GM19324 (cell line): Measurements from ENCODE around the gene TCAP.

Experiments used
- ATAC-seq: cut with Tn5 transposase; IDR thresholded peaks from one replicate; pipeline ENCODE4 v1.9.1; 2021; ENCODE audit warnings: mild to moderate bottlenecking, moderate library complexity; ENCODE audit not compliant: unreplicated experiment, low FRiP score

TCAP gene

GRCh38 chr17:39665642-39666224 lies 584 bp downstream of the TCAP start:
- no peak for ATAC-seq

GRCh38 chr17:39666231-39666600 lies 1.1 kb downstream of the TCAP start:
- ATAC-seq, result no peak

DNA sequence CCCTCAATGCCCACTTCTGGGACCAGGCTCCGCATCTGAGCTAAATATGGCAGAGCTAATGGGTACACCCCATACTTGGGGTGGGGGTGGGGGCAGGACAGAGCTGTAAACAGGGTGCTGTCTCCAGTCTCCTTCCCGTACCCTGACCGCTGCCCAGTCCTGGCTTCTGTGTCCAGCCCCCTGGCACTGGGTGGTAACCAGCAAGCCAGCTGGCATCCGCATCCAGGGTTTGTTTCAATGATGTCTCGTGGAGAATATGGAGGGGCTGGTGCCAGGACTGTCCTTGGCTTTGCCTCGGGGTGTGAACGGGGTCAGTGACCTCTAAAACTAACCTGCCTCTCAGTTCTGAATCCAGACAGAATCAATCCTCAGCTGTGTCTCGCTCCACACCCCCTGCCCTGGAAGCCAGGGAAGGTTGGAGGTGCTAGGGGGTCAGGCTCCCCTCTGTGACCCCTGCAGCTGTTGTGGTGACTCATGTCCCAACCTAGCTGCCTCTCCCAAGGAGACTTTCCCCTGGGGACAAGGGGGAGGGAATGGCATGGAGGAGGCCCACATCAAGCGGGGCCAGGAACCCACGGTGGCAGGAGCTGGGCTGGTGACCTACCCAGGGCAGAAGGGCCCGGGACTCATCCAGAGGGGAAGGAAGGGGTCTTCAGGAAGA lies 1.6 kb downstream of the TCAP start:
- ATAC-seq, result no peak

DNA sequence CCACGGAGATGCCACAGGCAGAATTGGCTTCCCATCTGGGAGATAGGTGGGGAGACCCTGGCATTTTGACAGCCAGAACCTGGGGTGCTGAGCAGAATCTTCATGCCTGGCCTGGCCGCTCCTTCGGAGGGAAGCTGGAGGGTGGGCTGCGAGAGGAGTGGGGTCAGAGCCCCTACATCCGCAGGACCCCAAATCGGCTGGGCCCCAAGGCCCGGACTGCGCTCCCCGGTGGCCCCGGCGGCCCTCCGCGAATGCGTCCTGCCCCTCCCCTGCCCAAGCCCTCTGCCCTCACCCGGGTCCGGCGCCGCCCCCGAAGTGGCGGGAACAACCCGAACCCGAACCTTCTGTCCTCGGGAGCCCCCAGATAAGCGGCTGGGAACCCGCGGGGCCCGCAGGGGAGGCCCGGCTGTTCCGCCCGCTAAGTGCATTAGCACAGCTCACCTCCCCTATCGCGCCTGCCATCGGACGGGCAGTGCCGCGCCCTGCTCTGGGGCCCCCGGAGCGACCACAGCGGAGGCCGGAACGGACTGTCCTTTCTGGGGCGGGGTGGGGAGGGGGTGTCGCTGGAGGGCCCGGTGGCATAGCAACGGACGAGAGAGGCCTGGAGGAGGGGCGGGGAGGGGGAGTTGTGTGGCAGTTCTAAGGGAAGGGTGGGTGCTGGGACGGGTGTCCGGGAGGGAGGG lies 2.3 kb downstream of the TCAP start:
- ATAC-seq, result no peak

DNA sequence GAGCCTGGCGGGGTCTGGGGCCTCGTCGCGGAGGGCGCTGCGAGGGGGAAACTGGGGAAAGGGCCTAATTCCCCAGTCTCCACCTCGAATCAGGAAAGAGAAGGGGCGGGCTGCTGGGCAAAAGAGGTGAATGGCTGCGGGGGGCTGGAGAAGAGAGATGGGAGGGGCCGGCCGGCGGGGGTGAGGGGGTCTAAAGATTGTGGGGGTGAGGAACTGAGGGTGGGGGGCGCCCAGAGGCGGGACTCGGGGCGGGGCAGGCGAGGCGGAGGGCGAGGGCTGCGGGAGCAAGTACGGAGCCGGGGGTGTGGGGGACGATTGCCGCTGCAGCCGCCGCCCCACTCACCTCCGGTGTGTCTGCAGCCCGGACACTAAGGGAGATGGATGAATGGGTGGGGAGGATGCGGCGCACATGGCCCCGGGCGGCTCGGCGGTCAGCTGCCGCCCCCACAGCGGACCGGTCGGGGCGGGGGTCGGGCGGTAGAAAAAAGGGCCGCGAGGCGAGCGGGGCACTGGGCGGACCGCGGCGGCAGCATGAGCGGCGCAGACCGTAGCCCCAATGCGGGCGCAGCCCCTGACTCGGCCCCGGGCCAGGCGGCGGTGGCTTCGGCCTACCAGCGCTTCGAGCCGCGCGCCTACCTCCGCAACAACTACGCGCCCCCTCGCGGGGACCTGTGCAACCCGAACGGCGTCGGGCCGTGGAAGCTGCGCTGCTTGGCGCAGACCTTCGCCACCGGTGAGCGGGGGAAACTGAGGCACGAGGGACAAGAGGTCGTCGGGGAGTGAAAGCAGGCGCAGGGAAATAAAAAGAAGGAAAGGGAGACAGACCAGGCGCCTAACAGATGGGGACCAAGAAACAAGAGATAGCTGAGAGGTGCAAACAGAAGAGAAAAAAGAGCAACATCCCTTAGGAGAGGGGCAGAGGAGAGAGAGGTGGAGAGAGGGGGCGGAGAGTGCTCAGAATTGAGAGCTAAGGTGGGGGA lies 3.1 kb downstream of the TCAP start, which contains the start of gene PNMT:
PNMT (plus strand) TSS at position 509 of the 980 bp plus-strand sequence; CDS start at position 532, 23 bp downstream.
- ATAC-seq, result no peak

- no peak for ATAC-seq
Measured at GRCh38 chr17:39669897-39670735, 5.0 kb downstream of the TCAP start.

GRCh38 chr17:39670746-39671145 lies 5.6 kb downstream of the TCAP start:
- no peak for ATAC-seq

- ATAC-seq, result no peak
Measured at GRCh38 chr17:39671651-39672521, 6.7 kb downstream of the TCAP start.

- ATAC-seq, result no peak
Measured at GRCh38 chr17:39672522-39673334, 7.6 kb downstream of the TCAP start.

DNA sequence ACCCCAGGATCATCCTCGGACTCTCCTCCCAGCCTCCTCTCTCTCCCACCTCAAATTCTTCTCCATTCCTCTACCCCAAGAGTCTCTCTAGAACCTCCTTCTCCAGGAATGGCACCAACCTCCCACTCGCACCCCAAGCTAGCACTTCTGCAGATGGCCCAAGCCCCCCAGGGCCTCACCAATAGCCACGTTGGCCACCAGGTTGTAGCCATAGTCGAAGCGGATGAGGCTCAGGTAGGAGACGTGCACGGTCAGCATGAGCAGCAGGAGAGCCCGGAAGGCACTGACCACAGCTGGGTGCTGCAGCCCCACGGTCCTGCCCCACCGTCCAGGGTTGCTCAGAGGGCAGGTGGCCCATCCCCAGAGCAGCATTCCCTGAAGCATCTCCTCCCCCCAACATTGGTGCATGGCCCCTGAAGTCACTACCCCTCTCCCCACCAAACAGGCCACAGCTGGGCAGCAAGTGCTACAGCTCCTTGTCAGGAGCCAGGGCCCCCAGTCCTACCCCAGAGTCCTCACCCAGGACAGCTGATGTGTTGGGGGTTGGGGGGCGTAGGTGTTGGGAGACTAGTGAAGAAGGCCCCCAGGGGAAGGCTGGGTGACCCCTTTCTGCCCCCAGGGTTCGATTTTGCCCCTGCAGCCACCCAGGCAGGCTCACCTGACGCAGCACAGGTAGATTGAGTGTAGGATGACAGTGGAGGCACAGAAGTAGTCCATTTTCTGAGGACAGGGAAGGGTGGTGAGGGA lies 8.4 kb downstream of the TCAP start:
- no peak for ATAC-seq

GRCh38 chr17:39674179-39674578 lies 9.0 kb downstream of the TCAP start:
- no peak for ATAC-seq

- ATAC-seq, result no peak
Measured at GRCh38 chr17:39674702-39675389, 9.7 kb downstream of the TCAP start.

GRCh38 chr17:39675390-39676082 lies 10.4 kb downstream of the TCAP start:
- ATAC-seq, result no peak

- no peak for ATAC-seq
Measured at GRCh38 chr17:39676198-39676819, 11.2 kb downstream of the TCAP start.

DNA sequence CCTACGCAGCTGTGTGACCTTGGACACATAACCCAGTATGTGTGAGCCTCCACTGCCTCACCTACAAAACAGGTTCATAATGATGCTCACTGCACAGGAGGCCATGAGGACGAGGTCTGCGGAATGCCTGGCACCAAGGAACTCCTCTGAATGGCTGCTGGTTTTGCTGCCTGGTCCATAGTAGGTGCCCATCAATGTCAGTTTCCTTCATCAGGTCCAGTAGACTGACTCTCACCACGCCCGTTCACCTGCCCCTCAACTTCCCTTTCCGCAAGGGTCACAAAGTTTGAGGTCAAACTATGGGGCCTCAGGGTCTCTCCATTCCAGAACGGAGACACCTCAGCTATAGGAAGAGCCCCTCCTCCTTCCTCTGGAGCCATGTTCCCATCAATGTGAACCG lies 11.9 kb downstream of the TCAP start:
- ATAC-seq, result no peak
